Panc1 (cell line): ENCODE data around the gene C4BPA. TPM values are rescaled to one million over a fixed set of nuclear protein-coding genes. Genes with fewer than 3 reads are reported as not detected.

Experiments
- ATAC-seq: fragments of 200-7000 bp; cut with Tn5 transposase; 2 replicates; pipeline ENCODE4 v1.9.1; 2020; ENCODE audit warnings: mild to moderate bottlenecking, moderate library complexity
- BruUV-seq: library from RNA; stranded (reverse); fragments of 400-500 nt; replicated peaks from 2 replicates; lab custom pipeline; 2021; lab: Mats Ljungman, UMichigan
- CTCF ChIA-PET: fragments of 300-600 bp; sonication (Branson Sonifier 250); formaldehyde crosslinking; loops from one replicate; lab custom pipeline; 2022; ENCODE audit warnings: antibody characterized with exemption; lab: Charles Lee
- POLR2A ChIA-PET: fragments of 300-600 bp; sonication (Branson Sonifier 250); formaldehyde crosslinking; loops from one replicate; lab custom pipeline; 2022; ENCODE audit warnings: antibody characterized with exemption; lab: Charles Lee
- DNase-seq: peaks from one replicate; pipeline ENCODE4 v3.0.0-alpha.2; 2010; ENCODE audit warnings: low read depth, low spot score
- H3K27ac ChIP-seq: 2 replicates; pipeline ENCODE4 v1.5.1; 2011; ENCODE audit warnings: mild to moderate bottlenecking, low read length, inconsistent platforms
- H3K27me3 ChIP-seq: fragments of 200-500 bp; sonication (Bioruptor generic); 2 replicates; pipeline ENCODE4 v1.6.0; 2014; ENCODE audit warnings: low read length, inconsistent platforms; ENCODE audit not compliant: control insufficient read depth, insufficient read depth
- H3K36me3 ChIP-seq: fragments of 200-500 bp; sonication (Bioruptor generic); 2 replicates; pipeline ENCODE4 v1.5.1; 2014; ENCODE audit warnings: inconsistent platforms, mild to moderate bottlenecking, low read length, moderate library complexity; ENCODE audit not compliant: control insufficient read depth, insufficient read depth
- H3K4me1 ChIP-seq: 2 replicates; pipeline ENCODE4 v1.5.1; 2011; ENCODE audit warnings: inconsistent platforms, mild to moderate bottlenecking, low read length, moderate library complexity; ENCODE audit not compliant: control insufficient read depth, insufficient read depth
- H3K4me3 ChIP-seq, 2 experiments: 2 replicates each; pipeline ENCODE4 v1.5.1; 2011 to 2012; ENCODE audit warnings: low read depth in 2 of 2, low read length in 2 of 2, mild to moderate bottlenecking in 2 of 2, inconsistent platforms in 1 of 2, moderate library complexity in 1 of 2
- H3K9me3 ChIP-seq: fragments of 200-500 bp; sonication (Bioruptor generic); 2 replicates; pipeline ENCODE4 v1.5.1; 2014; ENCODE audit warnings: low read depth, mild to moderate bottlenecking, inconsistent platforms, low read length, moderate library complexity; ENCODE audit not compliant: control insufficient read depth, insufficient read depth
- POLR2AphosphoS5 ChIP-seq: IDR thresholded peaks from 2 replicates; pipeline ENCODE4 v1.6.1; 2012; ENCODE audit warnings: mild to moderate bottlenecking, low read depth, low read length, moderate library complexity
- SIN3A ChIP-seq: IDR thresholded peaks from 2 replicates; pipeline ENCODE4 v1.6.1; 2012; ENCODE audit warnings: low read depth, mild to moderate bottlenecking, low read length, moderate library complexity, borderline replicate concordance; ENCODE audit not compliant: insufficient read depth
- TCF7L2 ChIP-seq: IDR thresholded peaks from 2 replicates; pipeline ENCODE4 v1.6.1; 2011; ENCODE audit warnings: mild to moderate bottlenecking, low read depth, low read length, inconsistent platforms
- in situ Hi-C: cut with HindIII; loops from 2 replicates; pipeline ENCODE4 v1.10.0; 2016; ENCODE audit warnings: low sequenced_read_pairs, low pct_unique_long_range_greater_than_20kb
- intact Hi-C: fragments of 100-400 bp; cut with micrococcal nuclease; formaldehyde crosslinking; loops from one replicate; pipeline ENCODE4 v1.10.0; 2022; ENCODE audit not compliant: unreplicated experiment
- total RNA-seq: library from RNA; stranded (reverse); gene quantifications from one replicate; pipeline ENCODE4 v1.2.1, GENCODE V29; 2021; ENCODE audit not compliant: unreplicated experiment
- TF ChIP-seq, protein P1 (sequence below), 2 experiments: IDR thresholded peaks; 2 replicates each; pipeline ENCODE4 v1.6.1; 2011 to 2012; ENCODE audit warnings: low read depth in 2 of 2, control low read depth in 1 of 2, low read length in 1 of 2, mild to moderate bottlenecking in 1 of 2, moderate library complexity in 1 of 2; ENCODE audit not compliant: insufficient read depth in 1 of 2
- TF ChIP-seq, protein P2 (sequence below): fragments of 450-650 bp; IDR thresholded peaks from 2 replicates; pipeline ENCODE4 v1.5.1; 2017; ENCODE audit warnings: mild to moderate bottlenecking

Gene C4BPA
- total RNA-seq, 1 experiment from 2014 or later = 0.26 TPM

GRCh38 chr1:207077470-207078377 lies 26.3 kb upstream of the C4BPA start:
- no peak overlapping the region for H3K27ac ChIP-seq
- ChIA-PET POLR2A (no interaction called here), CTCF (interaction anchor here (0.7 kb wide), 1 partner anchor 328 kb away, joined by 3 read pairs; no protein-coding TSS in a partner anchor)
- in situ Hi-C loops = no loop called here
- ATAC-seq (peak; percentile 91), DNase-seq (peak; percentile 78)
- BruUV-seq = no TSS peak
- no peaks in the 10 kb centered on the region for H3K9me3 ChIP-seq
- no peak for TF ChIP-seq TCF7L2
- no peak for TF ChIP-seq POLR2AphosphoS5
- TF ChIP-seq, protein P1, sequence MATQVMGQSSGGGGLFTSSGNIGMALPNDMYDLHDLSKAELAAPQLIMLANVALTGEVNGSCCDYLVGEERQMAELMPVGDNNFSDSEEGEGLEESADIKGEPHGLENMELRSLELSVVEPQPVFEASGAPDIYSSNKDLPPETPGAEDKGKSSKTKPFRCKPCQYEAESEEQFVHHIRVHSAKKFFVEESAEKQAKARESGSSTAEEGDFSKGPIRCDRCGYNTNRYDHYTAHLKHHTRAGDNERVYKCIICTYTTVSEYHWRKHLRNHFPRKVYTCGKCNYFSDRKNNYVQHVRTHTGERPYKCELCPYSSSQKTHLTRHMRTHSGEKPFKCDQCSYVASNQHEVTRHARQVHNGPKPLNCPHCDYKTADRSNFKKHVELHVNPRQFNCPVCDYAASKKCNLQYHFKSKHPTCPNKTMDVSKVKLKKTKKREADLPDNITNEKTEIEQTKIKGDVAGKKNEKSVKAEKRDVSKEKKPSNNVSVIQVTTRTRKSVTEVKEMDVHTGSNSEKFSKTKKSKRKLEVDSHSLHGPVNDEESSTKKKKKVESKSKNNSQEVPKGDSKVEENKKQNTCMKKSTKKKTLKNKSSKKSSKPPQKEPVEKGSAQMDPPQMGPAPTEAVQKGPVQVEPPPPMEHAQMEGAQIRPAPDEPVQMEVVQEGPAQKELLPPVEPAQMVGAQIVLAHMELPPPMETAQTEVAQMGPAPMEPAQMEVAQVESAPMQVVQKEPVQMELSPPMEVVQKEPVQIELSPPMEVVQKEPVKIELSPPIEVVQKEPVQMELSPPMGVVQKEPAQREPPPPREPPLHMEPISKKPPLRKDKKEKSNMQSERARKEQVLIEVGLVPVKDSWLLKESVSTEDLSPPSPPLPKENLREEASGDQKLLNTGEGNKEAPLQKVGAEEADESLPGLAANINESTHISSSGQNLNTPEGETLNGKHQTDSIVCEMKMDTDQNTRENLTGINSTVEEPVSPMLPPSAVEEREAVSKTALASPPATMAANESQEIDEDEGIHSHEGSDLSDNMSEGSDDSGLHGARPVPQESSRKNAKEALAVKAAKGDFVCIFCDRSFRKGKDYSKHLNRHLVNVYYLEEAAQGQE (IDR thresholded peaks at IDR 0.05; ENCODE audit: insufficient read depth in 1 of 2, low read depth in 2 of 2, low read length in 1 of 2) = no peak
- TF ChIP-seq, protein P2, sequence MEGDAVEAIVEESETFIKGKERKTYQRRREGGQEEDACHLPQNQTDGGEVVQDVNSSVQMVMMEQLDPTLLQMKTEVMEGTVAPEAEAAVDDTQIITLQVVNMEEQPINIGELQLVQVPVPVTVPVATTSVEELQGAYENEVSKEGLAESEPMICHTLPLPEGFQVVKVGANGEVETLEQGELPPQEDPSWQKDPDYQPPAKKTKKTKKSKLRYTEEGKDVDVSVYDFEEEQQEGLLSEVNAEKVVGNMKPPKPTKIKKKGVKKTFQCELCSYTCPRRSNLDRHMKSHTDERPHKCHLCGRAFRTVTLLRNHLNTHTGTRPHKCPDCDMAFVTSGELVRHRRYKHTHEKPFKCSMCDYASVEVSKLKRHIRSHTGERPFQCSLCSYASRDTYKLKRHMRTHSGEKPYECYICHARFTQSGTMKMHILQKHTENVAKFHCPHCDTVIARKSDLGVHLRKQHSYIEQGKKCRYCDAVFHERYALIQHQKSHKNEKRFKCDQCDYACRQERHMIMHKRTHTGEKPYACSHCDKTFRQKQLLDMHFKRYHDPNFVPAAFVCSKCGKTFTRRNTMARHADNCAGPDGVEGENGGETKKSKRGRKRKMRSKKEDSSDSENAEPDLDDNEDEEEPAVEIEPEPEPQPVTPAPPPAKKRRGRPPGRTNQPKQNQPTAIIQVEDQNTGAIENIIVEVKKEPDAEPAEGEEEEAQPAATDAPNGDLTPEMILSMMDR = peak; percentile 95
- no peak for TF ChIP-seq SIN3A
- intact Hi-C loops = loop anchor here (1.0 kb wide), 1 partner anchor 422 kb away; no protein-coding TSS in a partner anchor
- no peak overlapping the region for H3K4me3 ChIP-seq
- peaks cover 2% of the 10 kb centered on the region for H3K36me3 ChIP-seq
- H3K4me1 ChIP-seq = no peaks in the 10 kb centered on the region
- H3K27me3 ChIP-seq = no peaks in the 10 kb centered on the region

GRCh38 chr1:207078578-207079132 lies 25.4 kb upstream of the C4BPA start:
- Histone ChIP-seq H3K9me3 (no peaks in the 10 kb centered on the region), H3K4me3 (no peak overlapping the region), H3K27me3 (no peaks in the 10 kb centered on the region), H3K36me3 (peaks cover 2% of the 10 kb centered on the region), H3K4me1 (no peaks in the 10 kb centered on the region), H3K27ac (no peak overlapping the region)
- intact Hi-C loops = no loop called here
- TF ChIP-seq POLR2AphosphoS5 (no peak), SIN3A (no peak), TCF7L2 (no peak)
- TF ChIP-seq, protein P2 = no peak
- TF ChIP-seq, protein P1 (IDR thresholded peaks at IDR 0.05; ENCODE audit: insufficient read depth in 1 of 2, low read depth in 2 of 2, low read length in 1 of 2) = no peak
- BruUV-seq = no TSS peak
- ChIA-PET CTCF (no interaction called here), POLR2A (no interaction called here)
- DNase-seq = no peak
- ATAC-seq = no peak
- in situ Hi-C loops = no loop called here
